ENCODE data around the gene UQCRHL. TPM values are rescaled to one million over a fixed set of nuclear protein-coding genes. Genes with fewer than 3 reads are reported as not detected.
A peak's percentile ranks its signal among the peaks of the same experiment; 100 is the strongest.
"Not testable (repeated sequence)": the region's sequence is repeated elsewhere in the genome, so short reads cannot be mapped to it uniquely, and the experiment has no call there.

The UQCRHL gene
- total and polyA plus RNA-seq, 8 donors, result 1.2 to 3.2 (median 2.2) TPM

DNA sequence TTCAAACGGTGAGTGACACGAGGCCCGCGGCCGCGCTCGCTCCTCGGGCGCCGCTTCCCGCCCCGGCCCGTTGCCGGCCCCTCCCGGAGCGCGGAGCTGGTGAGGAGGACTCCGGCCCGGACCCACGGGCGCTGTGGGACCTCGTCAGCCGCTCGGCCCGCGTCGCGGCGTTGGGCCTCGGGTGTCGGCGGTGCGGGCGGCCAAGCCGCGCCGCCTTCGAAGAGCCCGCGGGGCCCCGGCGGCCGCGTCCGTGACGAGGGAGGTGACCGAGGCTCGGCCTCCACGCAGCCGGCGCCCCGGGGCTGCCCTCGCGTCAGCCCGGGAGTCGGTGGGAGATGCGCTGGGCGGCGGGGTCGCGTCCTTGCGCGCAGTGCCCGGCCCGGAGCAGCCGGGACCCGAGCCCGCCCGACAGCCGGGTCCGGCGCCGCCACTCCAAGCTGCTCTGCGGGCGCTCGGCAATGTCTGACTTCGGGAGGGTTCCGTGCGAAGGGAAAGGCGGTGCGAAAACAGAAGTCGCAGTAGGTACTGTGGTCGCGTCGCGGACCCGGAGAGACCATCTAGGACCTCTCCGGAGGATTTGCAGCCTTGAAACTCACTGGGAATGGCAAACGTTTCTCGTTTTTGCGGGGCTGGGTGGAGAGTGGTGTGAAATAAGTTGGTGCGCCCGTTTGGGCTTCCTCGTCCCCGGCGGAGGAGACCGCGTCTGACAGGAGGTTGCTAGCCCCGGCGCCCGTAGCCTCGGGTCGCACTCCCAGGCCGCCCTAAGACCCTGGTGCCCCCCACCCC lies 40.9 kb upstream of the UQCRHL start:
- Histone ChIP-seq H3K4me1 (peaks cover 22 to 53% of the 10 kb centered on the region in 2 donors), H3K9me3 (no peaks in the 10 kb centered on the region), H3K27me3 (no peaks in the 10 kb centered on the region), H3K27ac (peak overlapping the region; percentile 96 to 98), H3K4me3 (peak overlapping the region; percentile 85 to 91), H3K36me3 (no peaks in the 10 kb centered on the region)
- TF ChIP-seq, protein P1, sequence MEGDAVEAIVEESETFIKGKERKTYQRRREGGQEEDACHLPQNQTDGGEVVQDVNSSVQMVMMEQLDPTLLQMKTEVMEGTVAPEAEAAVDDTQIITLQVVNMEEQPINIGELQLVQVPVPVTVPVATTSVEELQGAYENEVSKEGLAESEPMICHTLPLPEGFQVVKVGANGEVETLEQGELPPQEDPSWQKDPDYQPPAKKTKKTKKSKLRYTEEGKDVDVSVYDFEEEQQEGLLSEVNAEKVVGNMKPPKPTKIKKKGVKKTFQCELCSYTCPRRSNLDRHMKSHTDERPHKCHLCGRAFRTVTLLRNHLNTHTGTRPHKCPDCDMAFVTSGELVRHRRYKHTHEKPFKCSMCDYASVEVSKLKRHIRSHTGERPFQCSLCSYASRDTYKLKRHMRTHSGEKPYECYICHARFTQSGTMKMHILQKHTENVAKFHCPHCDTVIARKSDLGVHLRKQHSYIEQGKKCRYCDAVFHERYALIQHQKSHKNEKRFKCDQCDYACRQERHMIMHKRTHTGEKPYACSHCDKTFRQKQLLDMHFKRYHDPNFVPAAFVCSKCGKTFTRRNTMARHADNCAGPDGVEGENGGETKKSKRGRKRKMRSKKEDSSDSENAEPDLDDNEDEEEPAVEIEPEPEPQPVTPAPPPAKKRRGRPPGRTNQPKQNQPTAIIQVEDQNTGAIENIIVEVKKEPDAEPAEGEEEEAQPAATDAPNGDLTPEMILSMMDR (IDR thresholded peaks at IDR 0.05), result no peak
- intact Hi-C loops (cut with DNase I), result no loop called here
- DNase-seq, result peak in 2 of 4 donors; percentile 51 to 88
- ATAC-seq, result peak; percentile 11

DNA sequence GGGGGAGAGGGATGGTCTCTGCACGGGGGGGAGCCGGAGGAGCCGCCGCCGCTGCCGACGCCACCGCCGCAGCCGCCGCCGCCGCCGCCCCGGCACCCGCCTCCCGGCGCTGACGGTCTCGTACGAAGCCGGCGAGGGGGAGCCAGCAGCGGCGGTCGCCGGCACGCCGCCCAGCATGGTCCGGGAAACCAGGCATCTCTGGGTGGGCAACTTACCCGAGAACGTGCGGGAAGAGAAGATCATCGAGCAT lies 40.4 kb upstream of the UQCRHL start:
- H3K9me3 ChIP-seq, result no peaks in the 10 kb centered on the region
- H3K4me3 ChIP-seq, result peak overlapping the region; percentile 85 to 91
- ATAC-seq, result no peak
- TF ChIP-seq, protein P1 (IDR thresholded peaks at IDR 0.05), result no peak
- DNase-seq, result no peak
- H3K27ac ChIP-seq, result peak overlapping the region; percentile 96 to 98
- no peaks in the 10 kb centered on the region for H3K36me3 ChIP-seq
- peaks cover 22 to 48% of the 10 kb centered on the region in 2 donors for H3K4me1 ChIP-seq
- H3K27me3 ChIP-seq, result no peaks in the 10 kb centered on the region
- intact Hi-C loops (cut with DNase I), result no loop called here

DNA sequence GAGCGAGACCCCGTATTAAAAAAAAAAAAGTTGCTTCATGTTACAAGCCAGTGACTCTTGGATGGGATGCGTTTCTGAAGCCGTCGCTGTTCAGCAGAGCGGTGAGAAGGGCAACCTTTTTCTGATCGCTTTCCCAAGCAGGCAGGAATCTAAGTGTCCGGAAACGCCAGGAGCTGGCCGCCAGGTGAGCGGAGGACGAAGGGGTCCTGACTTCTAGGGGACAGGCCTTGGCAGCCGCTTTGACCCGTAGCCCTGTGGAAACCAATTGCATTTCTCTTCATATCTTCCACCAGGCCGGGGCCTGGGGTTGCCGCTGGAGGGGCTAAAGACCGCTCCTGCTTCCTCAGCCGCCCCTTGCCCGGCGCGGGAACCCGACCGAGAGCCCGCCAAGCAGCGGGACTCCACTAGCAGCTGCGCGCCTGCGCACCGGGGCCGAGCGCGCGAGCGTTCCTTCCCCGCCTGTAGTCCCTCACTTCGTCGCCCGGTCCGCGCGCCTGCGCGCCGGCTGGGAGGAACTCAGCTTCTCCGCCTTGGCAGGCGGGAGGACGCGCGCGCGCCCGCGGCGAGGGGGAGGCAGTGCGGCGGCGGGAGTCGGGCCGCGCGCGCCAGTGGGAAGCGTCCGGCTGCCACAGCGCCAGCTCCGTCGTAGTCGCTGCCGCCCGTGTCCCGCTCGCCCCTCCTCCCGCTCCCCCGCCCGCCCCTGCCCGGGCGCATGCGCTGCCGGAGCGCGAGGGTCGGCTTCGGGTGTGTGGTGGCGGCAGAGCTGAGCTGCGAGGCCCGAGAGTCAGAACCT lies 39.8 kb upstream of the UQCRHL start, which contains the start of gene SPEN:
TSS of gene SPEN (plus strand) at position 608 of the 793 bp plus-strand sequence. CDS start 361 bp downstream, outside the sequence.
- DNase-seq (peak; percentile 97 to 100 (median 99)), ATAC-seq (peak; percentile 88)
- Histone ChIP-seq H3K27me3 (no peaks in the 10 kb centered on the region), H3K36me3 (no peaks in the 10 kb centered on the region), H3K27ac (peak within 1 kb of the TSS; percentile 96 to 98), H3K4me3 (peak within 1 kb of the TSS; percentile 85 to 91), H3K9me3 (no peaks in the 10 kb centered on the region), H3K4me1 (peaks cover 20 to 43% of the 10 kb centered on the region in 2 donors)
- TF ChIP-seq, protein P1 (IDR thresholded peaks at IDR 0.05), result peak in 1 of 2 donors; percentile 32
- intact Hi-C loops (cut with DNase I), result no loop called here

DNA sequence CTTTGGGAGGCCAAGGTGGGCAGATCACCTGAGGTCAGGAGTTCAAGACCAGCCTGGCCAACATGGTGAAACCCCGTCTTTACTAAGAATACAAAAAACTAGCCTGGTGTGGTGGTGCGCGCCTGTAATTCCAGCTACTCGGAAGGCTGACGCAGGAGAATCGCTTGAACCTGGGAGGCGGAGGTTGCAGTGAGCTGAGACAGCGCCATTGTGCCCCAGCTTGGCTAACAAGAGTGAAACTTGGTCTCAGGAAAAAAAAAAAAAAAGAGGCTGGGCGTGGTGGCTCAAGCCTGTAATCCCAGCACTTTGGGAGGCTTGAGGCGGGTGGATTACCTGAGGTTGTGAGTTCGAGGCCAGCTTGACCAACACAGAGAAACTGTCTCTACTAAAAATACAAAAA lies 38.6 kb upstream of the UQCRHL start:
- H3K36me3 ChIP-seq; H3K27me3 ChIP-seq; DNase-seq; intact Hi-C loops (cut with DNase I); H3K27ac ChIP-seq; H3K9me3 ChIP-seq; H3K4me3 ChIP-seq; ATAC-seq: not testable (repeated sequence)
- peaks cover 8 to 30% of the 10 kb centered on the region in 2 donors for H3K4me1 ChIP-seq

DNA sequence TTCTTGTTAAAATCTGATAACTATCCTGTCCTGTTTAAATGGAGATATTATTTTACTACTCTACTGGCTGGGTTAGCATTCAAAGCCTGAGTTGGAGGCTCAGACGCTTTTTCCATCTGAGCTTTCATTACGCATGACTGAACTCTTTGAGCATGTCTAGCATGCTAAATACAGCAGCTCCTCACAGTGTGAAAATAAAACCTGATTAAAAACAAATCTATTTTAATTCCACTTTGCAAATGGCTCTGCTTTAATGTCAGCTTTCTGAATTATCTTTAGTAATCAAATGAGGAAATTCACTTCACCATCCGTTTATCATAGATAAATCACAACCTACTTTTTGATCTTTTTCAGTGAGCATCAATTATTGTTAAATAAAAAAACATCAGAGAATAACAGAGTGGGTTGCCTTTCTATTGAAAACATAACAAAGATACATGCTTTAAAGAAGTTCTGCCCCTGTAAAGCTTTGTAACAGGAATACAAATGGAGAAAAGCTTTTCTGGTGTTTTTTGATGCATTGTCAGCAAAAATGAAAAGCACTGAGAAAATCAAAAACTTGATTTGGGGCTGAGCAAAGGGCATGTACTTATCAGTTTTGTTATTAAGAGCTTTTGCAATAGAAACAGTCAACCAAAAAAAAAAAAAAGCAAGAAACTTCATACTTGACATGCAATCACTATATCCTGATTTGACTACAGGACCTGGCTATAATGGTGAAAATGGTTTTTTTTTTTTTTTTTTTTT lies 36.5 kb upstream of the UQCRHL start:
- Histone ChIP-seq H3K27ac (no peak overlapping the region), H3K36me3 (no peaks in the 10 kb centered on the region), H3K4me1 (peaks cover 0 to 16% of the 10 kb centered on the region in 2 donors), H3K4me3 (no peak overlapping the region), H3K9me3 (no peaks in the 10 kb centered on the region), H3K27me3 (no peaks in the 10 kb centered on the region)
- intact Hi-C loops (cut with DNase I), result no loop called here
- DNase-seq (no peak), ATAC-seq (no peak)
- TF ChIP-seq, protein P1 (IDR thresholded peaks at IDR 0.05), result no peak
